SW 1271 (cell line): ENCODE results near the gene RAP1GAP.
"Not testable (repeated sequence)": the region's sequence is repeated elsewhere in the genome, so short reads cannot be mapped to it uniquely, and the experiment has no call there.

Source experiments
- DNase-seq, 2 experiments: peaks; one replicate each; lab custom pipeline; 2025; lab: John Stamatoyannopoulos, UW

Gene RAP1GAP

DNA sequence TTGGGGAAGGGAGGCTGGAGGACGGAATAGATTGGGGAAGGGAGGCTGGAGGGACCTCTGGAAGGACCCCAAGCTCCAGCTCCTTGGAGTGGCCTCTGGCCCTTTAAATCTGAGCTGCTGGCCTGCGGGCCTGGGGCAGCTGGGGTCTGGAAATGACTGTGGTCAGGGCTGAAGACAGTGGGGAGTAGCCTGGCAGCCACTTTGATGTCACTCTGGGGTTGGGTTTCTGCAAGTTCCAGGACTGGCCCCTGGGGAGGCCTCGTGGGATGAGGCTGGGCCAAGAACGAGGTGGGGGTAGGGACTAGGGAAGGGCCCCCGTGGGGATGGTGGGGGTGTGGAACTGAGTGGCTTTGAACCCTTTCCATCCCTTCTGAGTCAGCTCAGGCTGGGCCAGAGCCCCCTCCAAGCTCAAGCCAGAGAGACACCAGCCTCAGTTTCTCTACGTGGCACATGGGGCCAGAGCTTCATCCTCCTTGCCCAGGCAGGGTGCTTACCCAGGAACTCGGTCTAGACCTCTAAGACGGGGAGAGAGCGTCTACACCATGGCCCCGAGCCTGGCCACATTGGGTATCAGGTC is 100.3 kb downstream of the RAP1GAP start:
- DNase-seq = no peak

GRCh38 chr1:21568006-21568746 is 101.0 kb downstream of the RAP1GAP start:
- DNase-seq = no peak

- no peak for DNase-seq
These were observed 101.7 kb downstream of the RAP1GAP start for GRCh38 chr1:21567241-21568005.

- DNase-seq = not testable (repeated sequence)
These were observed 102.8 kb downstream of the RAP1GAP start for GRCh38 chr1:21566361-21566760.

GRCh38 chr1:21565285-21565684 is 103.9 kb downstream of the RAP1GAP start:
- no peak for DNase-seq

- DNase-seq = no peak
These were observed 104.5 kb downstream of the RAP1GAP start for GRCh38 chr1:21564521-21565095.

DNA sequence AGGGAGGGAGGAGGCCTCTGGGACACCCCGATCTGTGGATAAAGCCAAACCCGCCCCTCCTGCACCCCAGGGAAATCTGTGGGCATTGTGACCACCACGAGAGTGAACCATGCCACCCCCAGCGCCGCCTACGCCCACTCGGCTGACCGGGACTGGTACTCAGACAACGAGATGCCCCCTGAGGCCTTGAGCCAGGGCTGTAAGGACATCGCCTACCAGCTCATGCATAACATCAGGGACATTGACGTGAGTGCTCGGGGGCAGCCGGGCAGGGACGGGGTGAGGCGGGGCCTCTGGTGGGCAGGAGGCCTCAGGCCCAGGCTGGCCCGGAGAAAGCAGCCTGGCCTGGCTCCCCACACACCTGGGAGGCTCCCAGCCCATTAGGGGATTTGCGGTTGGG is 105.2 kb downstream of the RAP1GAP start:
- DNase-seq = no peak

GRCh38 chr1:21562896-21563295 is 106.3 kb downstream of the RAP1GAP start:
- no peak for DNase-seq

GRCh38 chr1:21560916-21561638 is 108.1 kb downstream of the RAP1GAP start:
- DNase-seq = no peak

DNA sequence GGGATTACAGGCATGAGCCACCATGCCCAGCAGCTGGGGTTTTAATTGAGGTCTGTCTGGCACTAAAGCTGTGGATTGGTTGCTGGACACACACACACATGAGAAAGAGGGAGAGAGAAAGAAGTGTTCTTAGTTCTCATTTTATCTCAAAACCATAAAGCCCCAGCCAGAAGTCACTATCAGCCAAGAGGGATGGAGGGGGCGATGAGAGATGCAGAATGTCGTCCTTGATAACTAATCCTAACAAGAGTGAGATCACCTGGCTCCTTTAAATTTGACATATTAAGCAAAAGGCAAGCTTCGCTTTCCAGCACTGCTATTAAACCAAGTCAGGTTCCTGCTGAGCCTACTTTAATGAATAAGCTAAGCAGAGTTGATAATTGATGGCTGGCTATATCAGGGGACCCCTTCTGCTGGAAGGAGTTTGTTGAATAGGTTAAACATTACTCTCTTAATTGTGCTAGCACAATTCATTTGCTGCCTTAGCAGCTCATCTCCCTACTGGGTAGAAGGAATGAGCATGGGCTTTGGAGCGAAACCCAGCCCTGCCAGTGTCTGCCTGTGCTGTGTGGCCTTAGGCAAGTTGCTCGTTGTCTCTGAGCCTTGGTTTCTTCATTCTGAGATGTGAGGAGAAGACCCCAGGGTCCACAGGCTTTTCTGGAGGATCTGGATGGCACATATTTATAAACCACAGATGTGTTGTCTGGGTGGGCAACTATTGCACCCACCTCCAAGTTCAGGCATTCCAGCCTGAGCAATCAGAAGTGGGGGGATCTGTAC is 109.2 kb downstream of the RAP1GAP start:
- DNase-seq = no peak

DNA sequence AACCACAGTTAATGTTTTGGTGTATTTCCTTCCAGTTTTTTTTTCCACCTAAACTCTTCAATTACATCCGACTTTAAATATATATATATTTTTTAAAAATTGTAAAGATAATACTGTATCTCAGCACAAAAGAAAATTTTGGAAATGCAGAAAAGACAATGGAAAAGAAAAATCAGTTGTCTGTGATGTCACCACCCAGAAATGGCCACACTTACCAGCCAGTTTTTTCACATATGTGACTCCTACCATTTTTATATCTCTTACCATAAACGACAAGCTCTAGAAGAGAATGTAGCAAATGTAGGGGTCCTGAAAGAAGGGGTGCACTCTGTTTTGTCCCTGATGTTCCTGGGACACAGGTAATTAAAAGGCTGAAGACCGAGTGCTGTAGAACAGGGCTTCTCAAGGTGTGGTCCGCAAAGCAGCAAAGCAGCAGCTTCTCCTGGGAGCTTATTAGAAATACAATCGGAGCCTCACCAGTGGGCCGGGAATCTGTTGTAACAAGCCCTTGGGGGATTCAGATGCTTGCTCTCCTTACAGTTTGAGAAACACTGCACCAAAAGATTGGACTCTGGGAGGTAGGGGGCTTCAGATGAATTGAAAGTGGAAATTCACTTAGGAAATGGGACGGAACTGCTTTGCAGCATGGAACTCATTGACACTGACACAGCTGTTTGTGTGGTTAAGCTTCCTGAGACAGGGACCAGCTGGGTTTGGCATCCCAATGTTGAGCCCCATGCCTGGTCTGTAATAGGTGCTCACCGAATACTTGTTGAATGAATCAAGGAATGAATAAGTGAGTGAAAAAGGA is 115.8 kb downstream of the RAP1GAP start:
- DNase-seq = no peak

DNA sequence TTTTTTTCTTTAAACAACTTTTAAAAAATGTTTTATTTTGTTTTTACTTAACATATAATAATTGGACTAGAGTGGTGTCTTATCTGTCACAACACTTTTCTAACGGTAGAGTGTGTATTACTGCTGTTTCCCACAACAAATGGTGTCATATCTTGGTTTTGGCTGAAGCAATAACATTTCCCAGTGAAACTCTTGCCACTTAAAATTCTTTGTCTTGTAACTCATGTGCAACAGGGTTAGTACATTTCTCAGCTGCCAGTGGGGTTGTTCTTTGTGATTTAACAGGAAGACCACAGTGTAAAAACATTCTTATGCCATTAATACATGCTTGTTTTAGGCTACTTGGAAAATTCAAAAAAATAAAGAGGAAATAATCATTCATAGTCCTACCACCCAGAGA is 116.4 kb downstream of the RAP1GAP start:
- no peak for DNase-seq

DNA sequence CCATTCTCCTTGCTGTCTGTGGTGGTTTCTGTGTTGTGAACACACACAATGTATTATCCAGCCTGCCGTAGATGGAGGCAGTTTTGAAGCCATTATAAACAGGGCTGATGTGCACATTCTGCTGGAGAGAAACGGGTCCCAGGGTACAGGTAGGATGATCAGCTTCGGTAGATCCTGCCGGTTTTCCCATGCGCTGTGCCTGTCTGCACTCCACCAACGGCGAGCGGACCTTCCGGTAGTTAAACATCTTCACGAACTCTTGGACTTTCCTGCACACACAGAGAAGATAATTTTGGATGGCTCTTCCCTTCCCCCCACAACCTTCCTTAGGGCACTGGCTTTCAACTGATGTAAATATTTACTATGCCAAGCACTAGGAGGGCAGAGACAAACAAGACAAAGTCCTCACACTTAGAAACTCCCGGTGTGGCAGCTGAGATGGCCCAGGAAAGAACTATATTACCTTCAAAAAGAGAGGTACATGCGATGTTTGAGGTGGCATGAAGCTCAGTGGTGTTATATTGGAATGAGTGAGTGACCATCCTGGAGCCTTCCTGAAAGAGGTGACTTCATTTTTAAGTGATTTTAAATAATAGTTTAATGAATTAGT is 118.2 kb downstream of the RAP1GAP start:
- DNase-seq = no peak

DNA sequence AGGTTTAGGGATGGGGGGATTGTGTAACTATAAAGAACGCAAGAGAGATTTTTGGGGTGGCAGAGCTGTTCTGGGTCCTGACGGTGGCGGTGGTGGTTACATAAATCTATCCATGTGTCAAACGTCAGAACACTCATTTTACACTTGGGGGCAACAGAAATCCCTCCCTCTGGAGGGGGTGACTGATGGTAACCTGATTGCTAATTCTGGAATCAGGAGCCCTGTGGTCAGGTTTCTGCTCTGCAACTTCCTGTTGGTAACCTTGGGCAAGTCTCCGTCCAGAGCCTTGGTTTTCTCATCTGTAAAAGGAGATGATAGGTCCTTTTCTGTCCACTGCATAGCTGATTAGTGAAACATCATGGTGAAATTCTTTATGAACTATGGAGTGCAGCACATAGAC is 119.1 kb downstream of the RAP1GAP start:
- no peak for DNase-seq

DNA sequence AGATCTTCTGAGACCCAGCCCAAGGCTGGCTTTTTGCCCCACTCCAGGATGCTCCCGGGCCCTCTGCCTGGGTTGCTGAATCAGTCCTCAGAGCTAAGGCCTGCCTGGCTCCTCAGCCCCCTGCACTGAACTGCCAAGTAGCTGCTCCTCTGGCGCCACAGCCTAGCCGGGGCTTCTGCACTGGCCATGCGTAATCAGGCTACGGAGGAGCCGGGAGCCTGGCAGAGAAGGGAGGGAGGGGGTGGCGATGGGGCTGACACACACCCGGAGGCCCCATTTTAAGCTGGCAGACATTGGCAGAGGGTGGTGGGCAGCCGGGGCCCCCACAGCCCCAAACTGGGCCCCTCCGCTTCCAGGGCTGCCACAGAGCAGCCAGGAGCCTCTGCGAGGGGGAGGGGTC is 121.3 kb downstream of the RAP1GAP start:
- DNase-seq = no peak
